Heart left ventricle (tissue), 16 donors: ENCODE data around the gene USP12. TPM values are rescaled to one million over a fixed set of nuclear protein-coding genes. Genes with fewer than 3 reads are reported as not detected.

Experiments
- ATAC-seq, 4 donors: fragments of 200-7000 bp; cut with Tn5 transposase; one replicate each; pipeline ENCODE4 v1.9.1; 2020 to 2022; ENCODE audit warnings: moderate library complexity in 4 of 4, mild to moderate bottlenecking in 3 of 4, moderate number of reproducible peaks in 1 of 4
- DNase-seq, 5 donors: peaks; one replicate each; pipeline ENCODE4 v3.0.0-alpha.2; 2020
- H3K27ac ChIP-seq, 12 donors: fragments of 200-600 bp; sonication (generic) in 4 of 12; one replicate each; pipeline versions ENCODE4 v1.5.0 to v1.8.0; 2016 to 2022; ENCODE audit warnings: mild to moderate bottlenecking in 2 of 12
- H3K27me3 ChIP-seq, 9 donors: fragments of 200-600 bp; sonication (generic) in 2 of 9; one replicate each; pipeline versions ENCODE4 v1.5.1 to v1.8.0; 2016 to 2022; ENCODE audit warnings: mild to moderate bottlenecking in 3 of 9
- H3K36me3 ChIP-seq, 9 donors: fragments of 200-600 bp; sonication (generic) in 2 of 9; one replicate each; pipeline versions ENCODE4 v1.5.0 to v1.8.0; 2018 to 2022; ENCODE audit warnings: mild to moderate bottlenecking in 2 of 9
- H3K4me1 ChIP-seq, 12 donors: fragments of 200-600 bp; sonication (generic) in 4 of 12; one replicate each; pipeline versions ENCODE4 v1.5.0 to v1.8.0; 2016 to 2022; ENCODE audit warnings: mild to moderate bottlenecking in 3 of 12
- H3K4me3 ChIP-seq, 12 donors: fragments of 200-600 bp; sonication (generic) in 4 of 12; one replicate each; pipeline versions ENCODE4 v1.5.0 to v1.8.0; 2017 to 2022; ENCODE audit warnings: mild to moderate bottlenecking in 9 of 12, moderate library complexity in 4 of 12
- H3K9me3 ChIP-seq, 12 donors: fragments of 200-600 bp; sonication (generic) in 4 of 12; one replicate each; pipeline versions ENCODE4 v1.5.0 to v1.8.0; 2016 to 2022; ENCODE audit warnings: mild to moderate bottlenecking in 1 of 12
- POLR2A ChIP-seq, 2 donors: fragments of 450-650 bp; IDR thresholded peaks; one replicate each; pipeline ENCODE4 v1.6.1; 2017; ENCODE audit warnings: antibody characterized with exemption in 2 of 2, mild to moderate bottlenecking in 2 of 2, moderate library complexity in 2 of 2
- WGBS, 4 donors: extraction: QIAGEN DNeasy Blood & Tissue Kit in 2 of 4; methylation state at CpG; one replicate each; pipeline versions ENCODE4 v1.1.5 to v1.1.7; 2013 to 2018; 5-methylcytosine and 5-hydroxymethylcytosine counted together
- intact Hi-C, 10 donors: fragments of 100-400 bp; cut with DNase I; formaldehyde crosslinking; loops; one replicate each; pipeline versions ENCODE4 v1.11.1 to v1.14.2; 2022
- polyA plus RNA-seq, 2 donors: library from polyadenylated mRNA; stranded (reverse); fragments of 200-250 nt; gene quantifications; one replicate each; pipeline ENCODE4 v1.2.3, GENCODE V29; 2013
- total RNA-seq, 9 donors: library from RNA; depleted of rRNA in 2 of 9; stranded (reverse); fragments of >200 nt in 2 of 9; fragmentation: NEBNext Ultra II Directional in 3 of 9; extraction: Animal tissue kit (Norgen Biotek cat#: 25700) in 3 of 9; gene quantifications; one replicate each; pipeline versions ENCODE4 v1.1.0 to v1.2.4, GENCODE V29; 2016 to 2023
- TF ChIP-seq, protein P1 (sequence below), 12 donors: fragments of 200-600 bp; sonication (generic) in 4 of 12; IDR thresholded peaks; one replicate each; pipeline versions ENCODE4 v1.5.0 to v1.8.0; 2018 to 2022; ENCODE audit warnings: antibody characterized with exemption in 12 of 12, mild to moderate bottlenecking in 5 of 12
- donor health status: ischemic (EF 13 %, LVEDD 7.1; RV severe dilation, severe dysfunction).
- donor health status: healthy with polysubstance abuse.
- donor health status: DM: no; HTN: yes; CAD: no.
- donor health status: DM: no; HTN: no; CAD: no.
- donor health status: ischemic (EF 25% LVEDD 6.9; RV normal size, moderate dysfunction).
- donor health status: ischemic (EF 25% LVEDD 5.7; RV mildly dilated, moderate dysfunction).
- donor health status: healthy.
- donor health status: DM: yes; HTN: yes; CAD: no.
- donor health status: ischemic (EF 35%, LVEDD 5.7; RV mildly dilated, moderate dysfunction).
- donor health status: nonischemic (EF 11% LVEDD 7.7; RV severe dilation, severe dysfunction).
- donor health status: DM: yes; HTN: yes; CAD: no.
- donor health status: PGD.
- donor health status: ischemic (EF 29% LVEDD 5.4; RV normal size, mild dysfunction).
- donor health status: nonischemic (EF 23%, LVEDD 6.1; RV moderate dilation, normal function).

Gene USP12
- total and polyA plus RNA-seq, 11 donors = 5.1 to 35.4 (median 20.8) TPM

GRCh38 chr13:27035892-27036235 lies 135.7 kb downstream of the USP12 start:
- intact Hi-C loops = no loop called here
- ATAC-seq = no peak
- DNase-seq = no peak
- H3K27me3 ChIP-seq = no peaks in the 10 kb centered on the region
- H3K36me3 ChIP-seq = no peaks in the 10 kb centered on the region
- H3K4me1 ChIP-seq = peaks cover 0 to 28% (median 7%) of the 10 kb centered on the region in 12 donors
- no peaks in the 10 kb centered on the region for H3K9me3 ChIP-seq
- no peak for TF ChIP-seq POLR2A (IDR thresholded peaks at IDR 0.05)
- TF ChIP-seq, protein P1, sequence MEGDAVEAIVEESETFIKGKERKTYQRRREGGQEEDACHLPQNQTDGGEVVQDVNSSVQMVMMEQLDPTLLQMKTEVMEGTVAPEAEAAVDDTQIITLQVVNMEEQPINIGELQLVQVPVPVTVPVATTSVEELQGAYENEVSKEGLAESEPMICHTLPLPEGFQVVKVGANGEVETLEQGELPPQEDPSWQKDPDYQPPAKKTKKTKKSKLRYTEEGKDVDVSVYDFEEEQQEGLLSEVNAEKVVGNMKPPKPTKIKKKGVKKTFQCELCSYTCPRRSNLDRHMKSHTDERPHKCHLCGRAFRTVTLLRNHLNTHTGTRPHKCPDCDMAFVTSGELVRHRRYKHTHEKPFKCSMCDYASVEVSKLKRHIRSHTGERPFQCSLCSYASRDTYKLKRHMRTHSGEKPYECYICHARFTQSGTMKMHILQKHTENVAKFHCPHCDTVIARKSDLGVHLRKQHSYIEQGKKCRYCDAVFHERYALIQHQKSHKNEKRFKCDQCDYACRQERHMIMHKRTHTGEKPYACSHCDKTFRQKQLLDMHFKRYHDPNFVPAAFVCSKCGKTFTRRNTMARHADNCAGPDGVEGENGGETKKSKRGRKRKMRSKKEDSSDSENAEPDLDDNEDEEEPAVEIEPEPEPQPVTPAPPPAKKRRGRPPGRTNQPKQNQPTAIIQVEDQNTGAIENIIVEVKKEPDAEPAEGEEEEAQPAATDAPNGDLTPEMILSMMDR (IDR thresholded peaks at IDR 0.05) = no peak
- H3K4me3 ChIP-seq = no peak overlapping the region
- 92 to 97% (median 94%) methylated on average over 8 to 11 of the region's 11 CpGs for WGBS, 4 donors
- H3K27ac ChIP-seq = peak overlapping the region in 1 of 12 donors; percentile 63

- 24 to 43% (median 31%) methylated on average over 18 of the region's 18 CpGs for WGBS, 4 donors
- intact Hi-C loops = no loop called here
- Histone ChIP-seq H3K9me3 (no peaks in the 10 kb centered on the region), H3K4me1 (peaks cover 0 to 28% (median 7%) of the 10 kb centered on the region in 12 donors), H3K4me3 (peak overlapping the region in 7 of 12 donors; percentile 11 to 43 (median 24)), H3K27ac (no peak overlapping the region), H3K36me3 (no peaks in the 10 kb centered on the region), H3K27me3 (no peaks in the 10 kb centered on the region)
- DNase-seq (no peak), ATAC-seq (peak in 3 of 4 donors; percentile 62 to 71 (median 70))
- TF ChIP-seq POLR2A (IDR thresholded peaks at IDR 0.05) = no peak
- TF ChIP-seq, protein P1 (IDR thresholded peaks at IDR 0.05) = no peak
Measured at GRCh38 chr13:27034678-27035111, 136.9 kb downstream of the USP12 start.

- no peak overlapping the region for H3K27ac ChIP-seq
- ATAC-seq (no peak), DNase-seq (no peak)
- H3K9me3 ChIP-seq = no peaks in the 10 kb centered on the region
- no peak overlapping the region for H3K4me3 ChIP-seq
- no peaks in the 10 kb centered on the region for H3K4me1 ChIP-seq
- TF ChIP-seq POLR2A (IDR thresholded peaks at IDR 0.05) = no peak
- TF ChIP-seq, protein P1 (IDR thresholded peaks at IDR 0.05) = no peak
- H3K36me3 ChIP-seq = no peaks in the 10 kb centered on the region
- WGBS, 4 donors = 61 to 80% (median 65%) methylated on average over 8 of the region's 8 CpGs
- intact Hi-C loops = no loop called here
- H3K27me3 ChIP-seq = peaks cover 0 to 12% (median 0%) of the 10 kb centered on the region in 9 donors
Measured at GRCh38 chr13:27028683-27029480, 142.7 kb downstream of the USP12 start.

GRCh38 chr13:27027086-27027667 lies 144.4 kb downstream of the USP12 start:
- ATAC-seq (no peak), DNase-seq (no peak)
- H3K27me3 ChIP-seq = peaks cover 0 to 12% (median 0%) of the 10 kb centered on the region in 9 donors
- WGBS, 4 donors = 81 to 91% (median 87%) methylated on average over 3 of the region's 3 CpGs
- H3K36me3 ChIP-seq = no peaks in the 10 kb centered on the region
- TF ChIP-seq, protein P1 (IDR thresholded peaks at IDR 0.05) = no peak
- TF ChIP-seq POLR2A (IDR thresholded peaks at IDR 0.05) = no peak
- no peak overlapping the region for H3K27ac ChIP-seq
- H3K9me3 ChIP-seq = no peaks in the 10 kb centered on the region
- no peaks in the 10 kb centered on the region for H3K4me1 ChIP-seq
- intact Hi-C loops = no loop called here
- H3K4me3 ChIP-seq = no peak overlapping the region
